ENCODE data around the gene AKNA. TPM values are rescaled to one million over a fixed set of nuclear protein-coding genes. Genes with fewer than 3 reads are reported as not detected.

Gene AKNA
- total RNA-seq, 1 donor from 2014 or later, result 297 TPM

GRCh38 chr9:114397219-114397847 is 9.6 kb upstream of the AKNA start:
- intact Hi-C loops (cut with micrococcal nuclease), result no loop called here

- intact Hi-C loops (cut with micrococcal nuclease), result no loop called here
Observed at GRCh38 chr9:114396558-114397218, 8.9 kb upstream of the AKNA start.

GRCh38 chr9:114395768-114396167 is 8.0 kb upstream of the AKNA start:
- intact Hi-C loops (cut with micrococcal nuclease), result no loop called here

GRCh38 chr9:114395334-114395617 is 7.5 kb upstream of the AKNA start:
- intact Hi-C loops (cut with micrococcal nuclease), result no loop called here

GRCh38 chr9:114394523-114395333 is 6.9 kb upstream of the AKNA start:
- intact Hi-C loops (cut with micrococcal nuclease), result no loop called here

- intact Hi-C loops (cut with micrococcal nuclease), result no loop called here
Observed at GRCh38 chr9:114392749-114393112, 4.9 kb upstream of the AKNA start.

GRCh38 chr9:114390952-114391351 is 3.2 kb upstream of the AKNA start:
- intact Hi-C loops (cut with micrococcal nuclease), result no loop called here

GRCh38 chr9:114389612-114390368 is 2.0 kb upstream of the AKNA start:
- intact Hi-C loops (cut with micrococcal nuclease), result loop anchor here (5.0 to 10.0 kb wide), 5 partner anchors 198 to 1165 kb away; partner anchors contain the start of genes ATP6V1G1, FKBP15, SLC31A1 and TMEM268

- intact Hi-C loops (cut with micrococcal nuclease), result loop anchor here (1.0 to 10.0 kb wide), 7 partner anchors 9 to 1164 kb away; partner anchors contain the start of genes ATP6V1G1, FKBP15, SLC31A1 and TMEM268
Observed at GRCh38 chr9:114388764-114389375, 1.1 kb upstream of the AKNA start.

GRCh38 chr9:114388357-114388682 is 538 bp upstream of the AKNA start:
- intact Hi-C loops (cut with micrococcal nuclease), result loop anchor here (1.0 to 10.0 kb wide), 7 partner anchors 10 to 1164 kb away; partner anchors contain the start of genes ATP6V1G1, FKBP15, SLC31A1 and TMEM268

GRCh38 chr9:114386886-114387679 is 699 bp downstream of the AKNA start:
- intact Hi-C loops (cut with micrococcal nuclease), result loop anchor here (1.0 to 10.0 kb wide), 6 partner anchors 14 to 1162 kb away; partner anchors contain the start of genes ATP6V1G1, FKBP15, SLC31A1 and TMEM268

GRCh38 chr9:114386361-114386885 is 1.4 kb downstream of the AKNA start:
- intact Hi-C loops (cut with micrococcal nuclease), result loop anchor here (1.0 to 10.0 kb wide), 6 partner anchors 13 to 1162 kb away; partner anchors contain the start of genes ATP6V1G1, FKBP15, SLC31A1 and TMEM268

- intact Hi-C loops (cut with micrococcal nuclease), result loop anchor here (1.0 to 10.0 kb wide), 7 partner anchors 12 to 1161 kb away; partner anchors contain the start of genes ATP6V1G1, FKBP15, SLC31A1 and TMEM268
Observed at GRCh38 chr9:114385397-114386181, 2.2 kb downstream of the AKNA start.

- intact Hi-C loops (cut with micrococcal nuclease), result loop anchor here (2.0 to 10.0 kb wide), 6 partner anchors 36 to 1160 kb away; partner anchors contain the start of genes ATP6V1G1, FKBP15, SLC31A1 and TMEM268
Observed at GRCh38 chr9:114384836-114385396, 2.9 kb downstream of the AKNA start.

GRCh38 chr9:114384341-114384740 is 3.4 kb downstream of the AKNA start:
- intact Hi-C loops (cut with micrococcal nuclease), result loop anchor here (2.0 to 10.0 kb wide), 4 partner anchors 36 to 1160 kb away; partner anchors contain the start of genes FKBP15 and SLC31A1

- intact Hi-C loops (cut with micrococcal nuclease), result loop anchor here (2.0 to 10.0 kb wide), 4 partner anchors 35 to 1159 kb away; partner anchors contain the start of genes FKBP15 and SLC31A1
Observed at GRCh38 chr9:114383521-114384231, 4.1 kb downstream of the AKNA start.
